Measurements from ENCODE around the gene LEO1. TPM values are rescaled to one million over a fixed set of nuclear protein-coding genes. Genes with fewer than 3 reads are reported as not detected.

LEO1 gene
- total RNA-seq, 1 donor: 28.1 TPM

DNA sequence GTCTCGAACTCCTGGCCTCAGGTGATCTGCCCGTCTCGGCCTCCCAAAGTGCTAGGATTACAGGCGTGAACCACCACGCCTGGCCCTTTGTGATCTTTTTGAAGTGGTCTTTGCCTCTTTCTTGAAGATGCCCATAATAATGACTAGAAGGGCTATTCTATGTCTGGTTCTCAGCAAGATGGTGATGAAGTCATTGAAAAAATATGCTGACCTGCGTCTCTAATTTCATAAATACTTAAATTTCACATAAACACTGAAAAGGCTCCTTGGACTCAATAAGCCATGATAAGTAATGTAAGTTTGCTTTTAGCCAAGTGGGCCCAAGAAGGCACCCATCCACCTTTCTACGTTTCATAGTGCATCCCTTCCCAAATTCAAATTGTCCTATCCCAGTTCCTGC, 46.7 kb upstream of the LEO1 start:
- TF ChIP-seq, protein P1, sequence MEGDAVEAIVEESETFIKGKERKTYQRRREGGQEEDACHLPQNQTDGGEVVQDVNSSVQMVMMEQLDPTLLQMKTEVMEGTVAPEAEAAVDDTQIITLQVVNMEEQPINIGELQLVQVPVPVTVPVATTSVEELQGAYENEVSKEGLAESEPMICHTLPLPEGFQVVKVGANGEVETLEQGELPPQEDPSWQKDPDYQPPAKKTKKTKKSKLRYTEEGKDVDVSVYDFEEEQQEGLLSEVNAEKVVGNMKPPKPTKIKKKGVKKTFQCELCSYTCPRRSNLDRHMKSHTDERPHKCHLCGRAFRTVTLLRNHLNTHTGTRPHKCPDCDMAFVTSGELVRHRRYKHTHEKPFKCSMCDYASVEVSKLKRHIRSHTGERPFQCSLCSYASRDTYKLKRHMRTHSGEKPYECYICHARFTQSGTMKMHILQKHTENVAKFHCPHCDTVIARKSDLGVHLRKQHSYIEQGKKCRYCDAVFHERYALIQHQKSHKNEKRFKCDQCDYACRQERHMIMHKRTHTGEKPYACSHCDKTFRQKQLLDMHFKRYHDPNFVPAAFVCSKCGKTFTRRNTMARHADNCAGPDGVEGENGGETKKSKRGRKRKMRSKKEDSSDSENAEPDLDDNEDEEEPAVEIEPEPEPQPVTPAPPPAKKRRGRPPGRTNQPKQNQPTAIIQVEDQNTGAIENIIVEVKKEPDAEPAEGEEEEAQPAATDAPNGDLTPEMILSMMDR (IDR thresholded peaks at IDR 0.05; ENCODE audit: insufficient read depth, low read depth, low read length): no peak
- peak; percentile 56 for DNase-seq (ENCODE audit: low read depth)
- H3K4me3 ChIP-seq (ENCODE audit: low read depth, low read length): peak overlapping the region; percentile 98

GRCh38 chr15:52016316-52016715, 44.7 kb upstream of the LEO1 start:
- TF ChIP-seq, protein P1 (IDR thresholded peaks at IDR 0.05; ENCODE audit: insufficient read depth, low read depth, low read length): no peak
- H3K4me3 ChIP-seq (ENCODE audit: low read depth, low read length): no peak overlapping the region
- DNase-seq (ENCODE audit: low read depth): no peak

DNA sequence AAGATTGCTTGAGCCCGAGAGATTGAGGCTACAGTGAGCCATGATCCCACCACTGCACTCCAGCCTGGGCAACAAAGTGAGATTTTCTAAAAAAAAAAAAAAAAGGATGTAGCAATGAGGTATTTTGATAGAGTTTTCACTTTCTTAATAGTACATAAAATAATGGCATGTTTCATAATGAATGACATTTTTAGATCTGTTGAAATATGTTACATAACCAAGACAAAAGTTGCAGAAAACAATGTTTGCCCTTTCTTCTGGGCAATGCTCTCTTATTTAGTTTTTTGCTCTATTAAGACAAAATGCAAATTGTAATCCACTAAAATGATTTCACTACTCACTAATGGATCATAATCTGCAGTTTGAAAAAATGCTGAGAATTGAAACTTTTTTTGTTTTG, 43.0 kb upstream of the LEO1 start:
- TF ChIP-seq, protein P1 (IDR thresholded peaks at IDR 0.05; ENCODE audit: insufficient read depth, low read depth, low read length): no peak
- no peak for DNase-seq (ENCODE audit: low read depth)
- H3K4me3 ChIP-seq (ENCODE audit: low read depth, low read length): no peak overlapping the region

- H3K4me3 ChIP-seq (ENCODE audit: low read depth, low read length): no peak overlapping the region
- TF ChIP-seq, protein P1 (IDR thresholded peaks at IDR 0.05; ENCODE audit: insufficient read depth, low read depth, low read length): no peak
- DNase-seq (ENCODE audit: low read depth): peak; percentile 70
Measured at GRCh38 chr15:52013151-52013791, 41.7 kb upstream of the LEO1 start.

- DNase-seq (ENCODE audit: low read depth): no peak
- no peak overlapping the region for H3K4me3 ChIP-seq (ENCODE audit: low read depth, low read length)
- TF ChIP-seq, protein P1 (IDR thresholded peaks at IDR 0.05; ENCODE audit: insufficient read depth, low read depth, low read length): no peak
Measured at GRCh38 chr15:52012210-52012609, 40.6 kb upstream of the LEO1 start.

GRCh38 chr15:52011711-52012144, 40.1 kb upstream of the LEO1 start:
- no peak overlapping the region for H3K4me3 ChIP-seq (ENCODE audit: low read depth, low read length)
- TF ChIP-seq, protein P1 (IDR thresholded peaks at IDR 0.05; ENCODE audit: insufficient read depth, low read depth, low read length): no peak
- peak; percentile 37 for DNase-seq (ENCODE audit: low read depth)
